ENCODE data around the gene PIGS.

The PIGS gene

DNA sequence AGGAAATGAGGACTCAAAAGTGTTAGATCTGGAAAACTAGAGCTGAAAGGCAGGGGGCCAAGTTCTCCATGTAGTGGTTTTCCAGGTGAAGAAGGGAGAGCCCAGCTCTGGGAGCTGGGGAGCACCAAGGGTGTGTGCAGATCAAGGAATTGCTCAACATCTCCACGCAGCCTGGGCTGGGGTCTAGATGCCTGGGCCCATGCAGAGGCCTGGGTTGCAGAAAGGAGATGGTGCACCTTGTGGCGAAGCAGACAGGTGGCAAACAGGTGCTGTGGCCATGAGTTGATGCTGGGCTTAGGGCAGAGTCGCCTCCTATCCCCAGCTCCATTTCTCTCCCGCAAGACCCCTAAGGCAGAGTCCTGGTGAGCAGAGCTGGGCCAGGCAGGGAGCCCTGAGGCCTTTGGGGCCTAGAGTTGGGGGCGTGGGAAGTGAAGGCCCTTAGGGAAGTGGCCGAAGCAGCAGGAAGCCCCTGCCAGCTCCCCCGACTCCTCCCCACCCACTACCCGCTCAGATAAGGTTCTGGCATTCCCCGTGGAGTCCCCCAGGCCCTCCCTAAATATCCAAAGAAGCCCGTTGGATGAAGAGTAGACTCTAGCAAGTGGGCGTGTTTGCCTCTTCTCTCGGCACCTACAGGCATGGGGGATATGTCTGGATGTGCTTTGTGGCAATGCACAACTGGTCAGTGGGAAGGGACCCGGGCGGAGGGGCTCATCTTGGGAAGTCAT, 64.4 kb downstream of the PIGS start:
- DNase-seq (ENCODE audit: low read depth), result no peak

DNA sequence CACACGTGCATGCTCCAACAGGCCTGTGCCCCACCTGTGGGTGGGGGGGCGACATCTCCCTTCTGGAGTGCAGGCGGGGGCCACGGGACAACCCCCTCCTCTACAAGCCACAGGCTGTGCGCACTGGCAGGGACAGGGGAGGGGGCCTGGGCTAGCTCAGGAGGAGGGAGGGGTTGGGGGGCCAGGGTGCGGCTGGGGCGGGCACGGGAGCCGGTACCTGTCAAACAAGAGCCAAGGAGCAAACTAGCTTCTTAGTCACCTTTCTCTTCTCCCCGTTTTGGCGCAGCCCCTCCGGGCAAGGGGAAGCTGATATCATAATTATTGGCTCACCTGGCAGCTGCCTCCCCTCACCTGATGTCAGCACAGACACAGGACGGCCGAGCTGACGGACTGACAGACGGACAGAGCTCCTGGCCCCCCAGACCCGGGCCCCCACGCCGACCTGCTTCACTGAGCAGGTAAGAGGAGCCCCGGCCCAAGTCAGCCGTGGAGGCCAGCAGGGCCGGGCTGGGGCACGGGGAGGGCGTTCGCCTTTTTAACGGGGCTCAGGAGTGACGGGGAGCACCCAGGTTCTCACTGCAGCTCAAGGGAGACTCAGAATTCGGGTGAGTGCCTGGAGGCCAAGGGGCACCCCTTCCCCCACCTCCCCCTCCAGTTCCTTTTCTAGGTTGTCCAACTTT, 65.2 kb downstream of the PIGS start, which contains the start of gene FOXN1:
Gene FOXN1 (plus strand): TSS at position 363 of the 680 bp plus-strand sequence. CDS start 17,622 bp downstream, outside the sequence.
- no peak for DNase-seq (ENCODE audit: low read depth)

DNA sequence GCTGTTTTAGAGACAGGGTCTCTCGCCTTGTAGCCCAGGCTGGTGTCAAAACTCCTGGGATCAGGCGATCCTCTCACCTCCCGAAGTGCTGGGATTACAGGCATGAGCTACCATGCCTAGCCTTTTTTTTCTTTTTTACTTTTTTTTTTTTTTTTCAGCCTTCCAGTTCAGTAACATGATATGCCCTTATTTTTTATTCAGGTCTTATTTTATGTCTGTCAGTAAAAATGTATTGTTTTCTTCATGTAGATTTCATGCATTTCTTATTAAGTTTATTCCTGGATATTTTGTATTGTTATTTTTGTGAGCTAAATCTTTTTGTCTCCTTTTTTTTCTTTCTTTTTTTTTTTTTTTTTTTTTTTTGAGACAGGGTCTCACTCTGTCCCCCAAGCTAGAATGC, 67.9 kb downstream of the PIGS start:
- no peak for DNase-seq (ENCODE audit: low read depth)
